ENCODE measurements around the gene ACP7. TPM values are rescaled to one million over a fixed set of nuclear protein-coding genes. Genes with fewer than 3 reads are reported as not detected.

The ACP7 gene
- total and polyA plus RNA-seq, 9 of the 15 experiments (the other 6 are each of a cell fraction or from before 2014, with no cell fraction given) = not detected

GRCh38 chr19:39154629-39155100 lies 70.5 kb downstream of the ACP7 start (continued):
- TF ChIP-seq TSHZ1 (CRISPR knock-in tag; IDR thresholded peaks at IDR 0.05) (no peak), TBP (optimal IDR thresholded peaks at IDR 0.05; ENCODE audit: low read depth, low read length) (no peak), ESRRB (CRISPR knock-in tag; IDR thresholded peaks at IDR 0.05; ENCODE audit: borderline replicate concordance) (no peak), RBBP5 (IDR thresholded peaks at IDR 0.05; ENCODE audit: borderline replicate concordance, insufficient read depth, low read length, poor library complexity, severe bottlenecking) (no peak), KLF1 (tag; IDR thresholded peaks at IDR 0.05) (no peak), NCOA1 (IDR thresholded peaks at IDR 0.05; ENCODE audit: low read depth) (no peak), THAP7 (CRISPR knock-in tag; IDR thresholded peaks at IDR 0.05) (no peak), FOXP1 (CRISPR knock-in tag; IDR thresholded peaks at IDR 0.05) (no peak), CHD1 (IDR thresholded peaks at IDR 0.05; ENCODE audit: low read length) (no peak), ZNF518B (CRISPR knock-in tag; IDR thresholded peaks at IDR 0.05) (no peak), VEZF1 (CRISPR knock-in tag; IDR thresholded peaks at IDR 0.05) (no peak), HDAC1 (IDR thresholded peaks at IDR 0.05) (no peak), HMG20B (CRISPR knock-in tag; IDR thresholded peaks at IDR 0.05) (no peak), ZNF347 (CRISPR knock-in tag; IDR thresholded peaks at IDR 0.05; ENCODE audit: low read depth) (no peak), ZKSCAN3 (CRISPR knock-in tag; IDR thresholded peaks at IDR 0.05) (no peak), NFE2L1 (tag; IDR thresholded peaks at IDR 0.05; ENCODE audit: borderline replicate concordance, low read depth) (no peak), BACH1 (tag; IDR thresholded peaks at IDR 0.05) (no peak), EHMT2 (IDR thresholded peaks at IDR 0.05) (no peak)

Data from K562 (cell line).